ENCODE data around the gene THBS2. TPM values are rescaled to one million over a fixed set of nuclear protein-coding genes. Genes with fewer than 3 reads are reported as not detected.

Gene THBS2
- total and polyA plus RNA-seq, 2 of the 4 experiments (the other 2 are of a cell fraction): 97.3 to 113 TPM

DNA sequence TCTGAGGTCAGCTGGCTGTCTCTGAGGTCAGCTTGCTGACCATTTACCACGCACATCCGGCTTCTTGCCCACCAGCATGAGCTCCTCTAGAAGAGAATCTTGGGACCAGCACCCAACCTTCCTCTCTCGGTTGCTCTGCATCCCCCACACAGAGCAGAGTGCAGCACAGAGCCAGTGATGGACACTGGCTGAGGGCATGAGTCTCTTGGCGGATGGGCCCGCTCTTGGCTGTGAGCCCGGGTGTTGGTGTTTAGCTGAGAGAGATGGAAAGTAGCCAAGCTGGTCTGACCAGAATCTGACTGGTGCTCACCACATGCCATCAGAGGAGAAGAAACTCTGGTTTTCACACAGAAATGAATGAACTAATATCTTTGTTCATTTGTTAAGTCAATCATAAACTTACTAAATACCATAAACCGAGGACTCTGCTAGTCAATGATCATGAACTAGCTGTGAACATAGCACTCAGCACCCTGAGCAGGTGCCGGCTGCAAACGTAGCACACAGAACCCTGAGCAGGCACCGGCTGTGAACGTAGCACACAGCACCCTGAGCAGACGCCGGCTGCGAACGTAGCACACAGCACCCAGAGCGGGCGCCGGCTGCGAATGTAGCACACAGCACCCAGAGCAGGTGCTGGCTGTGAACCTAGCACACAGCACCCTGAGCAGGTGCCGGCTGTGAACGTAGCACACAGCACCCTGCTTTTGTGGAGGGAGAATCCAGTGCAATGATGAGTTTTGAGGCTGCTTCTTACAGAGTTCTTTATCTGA is 10.4 kb upstream of the THBS2 start:
- WGBS, 2 experiments (ENCODE audit: extremely low coverage in 2 of 2, insufficient read length in 1 of 2): 80% methylated on average over 4 of the region's 21 CpGs; no CpG with 5 or more reads in 1 of the 2 experiments

More for the DNA sequence above, 10.4 kb upstream of the THBS2 start:
- Histone ChIP-seq H4K20me1 (ENCODE audit: insufficient read depth, low read length) (no peaks in the 10 kb centered on the region), H4K5ac (ENCODE audit: low read depth, low read length) (no peak overlapping the region), H3K4ac (ENCODE audit: low read depth, low read length) (no peak overlapping the region), H4K8ac (ENCODE audit: low read depth in 2 of 2, low read length in 2 of 2) (no peak overlapping the region), H3K9me3 (ENCODE audit: control insufficient read depth, insufficient read depth, low read length) (no peaks in the 10 kb centered on the region; the same call in 1 of the 2 replicates), H2AK9ac (replicated peaks; ENCODE audit: low read depth, low read length, poor library complexity) (no peak overlapping the region), H3K14ac (replicated peaks; ENCODE audit: low read depth, low read length) (no peak overlapping the region), H2BK120ac (ENCODE audit: low read depth, low read length) (no peak overlapping the region), H2BK5ac (ENCODE audit: low read depth, low read length, poor library complexity, severe bottlenecking) (no peak overlapping the region), H3K4me1 (ENCODE audit: control insufficient read depth, insufficient read depth, low read length) (peaks cover 12% of the 10 kb centered on the region), H4K91ac (ENCODE audit: insufficient read depth, low read depth, low read length) (no peak overlapping the region), H3K4me3 (ENCODE audit: insufficient read depth, low read depth, low read length) (no peak overlapping the region), H3K36me3 (ENCODE audit: control insufficient read depth, insufficient read depth, low read length) (no peaks in the 10 kb centered on the region), H3K4me2 (ENCODE audit: low read depth, low read length) (no peak overlapping the region), H3K9me1 (ENCODE audit: insufficient read depth, low read length) (peaks cover 7% of the 10 kb centered on the region), H2BK20ac (ENCODE audit: low read depth, low read length) (no peak overlapping the region), H3K27ac (ENCODE audit: insufficient read depth, low read length) (no peak overlapping the region), H3K23ac (ENCODE audit: low read depth, low read length) (no peak overlapping the region), H2AK5ac (ENCODE audit: low read depth, low read length) (no peak overlapping the region), H2AFZ (replicated peaks; ENCODE audit: low read length, poor library complexity) (no peak overlapping the region), H3K9ac (ENCODE audit: low read depth, low read length) (no peak overlapping the region), H3K56ac (ENCODE audit: extremely low read depth, insufficient read depth, low read length) (no peak overlapping the region), H3K18ac (ENCODE audit: low read depth, low read length) (no peak overlapping the region), H3K27me3 (ENCODE audit: control insufficient read depth, insufficient read depth, low read length) (no peaks in the 10 kb centered on the region), H2BK15ac (ENCODE audit: low read depth, low read length) (no peak overlapping the region), H3K79me1 (ENCODE audit: low read depth in 1 of 2, low read length in 2 of 2) (no peaks in the 10 kb centered on the region)
- BruUV-seq (replicated peaks): no TSS peak
- ATAC-seq (ENCODE audit: low read depth) (peak; percentile 70), DNase-seq (peak; percentile 64)
- dilution Hi-C loops (cut with HindIII; ENCODE audit: low sequenced_read_pairs, unreplicated experiment) (no loop called here), intact Hi-C loops (cut with micrococcal nuclease) (no loop called here), in situ Hi-C loops (cut with MboI; ENCODE audit: low sequenced_read_pairs) (no loop called here)
- TF ChIP-seq MAZ (IDR thresholded peaks at IDR 0.05; ENCODE audit: borderline replicate concordance, low read depth, low read length) (no peak), SMC3 (IDR thresholded peaks at IDR 0.05; ENCODE audit: low read depth, low read length) (no peak), MAFK (IDR thresholded peaks at IDR 0.05; ENCODE audit: low read depth, low read length) (no peak), RFX5 (IDR thresholded peaks at IDR 0.05; ENCODE audit: low read depth, low read length) (no peak), BHLHE40 (IDR thresholded peaks at IDR 0.05; ENCODE audit: low read depth, low read length) (no peak), POLR2A (IDR thresholded peaks at IDR 0.05; ENCODE audit: low read depth, low read length) (no peak), CEBPB (IDR thresholded peaks at IDR 0.05; ENCODE audit: low read depth, low read length) (no peak), FOS (IDR thresholded peaks at IDR 0.05; ENCODE audit: low read depth, low read length) (no peak), RCOR1 (IDR thresholded peaks at IDR 0.05; ENCODE audit: insufficient replicate concordance, low read length) (no peak), CHD1 (IDR thresholded peaks at IDR 0.05; ENCODE audit: low read depth, low read length) (no peak), RAD21 (IDR thresholded peaks at IDR 0.05; ENCODE audit: low read length) (no peak), NFE2L2 (IDR thresholded peaks at IDR 0.05; ENCODE audit: low read depth, low read length) (no peak)
- TF ChIP-seq, protein P1, sequence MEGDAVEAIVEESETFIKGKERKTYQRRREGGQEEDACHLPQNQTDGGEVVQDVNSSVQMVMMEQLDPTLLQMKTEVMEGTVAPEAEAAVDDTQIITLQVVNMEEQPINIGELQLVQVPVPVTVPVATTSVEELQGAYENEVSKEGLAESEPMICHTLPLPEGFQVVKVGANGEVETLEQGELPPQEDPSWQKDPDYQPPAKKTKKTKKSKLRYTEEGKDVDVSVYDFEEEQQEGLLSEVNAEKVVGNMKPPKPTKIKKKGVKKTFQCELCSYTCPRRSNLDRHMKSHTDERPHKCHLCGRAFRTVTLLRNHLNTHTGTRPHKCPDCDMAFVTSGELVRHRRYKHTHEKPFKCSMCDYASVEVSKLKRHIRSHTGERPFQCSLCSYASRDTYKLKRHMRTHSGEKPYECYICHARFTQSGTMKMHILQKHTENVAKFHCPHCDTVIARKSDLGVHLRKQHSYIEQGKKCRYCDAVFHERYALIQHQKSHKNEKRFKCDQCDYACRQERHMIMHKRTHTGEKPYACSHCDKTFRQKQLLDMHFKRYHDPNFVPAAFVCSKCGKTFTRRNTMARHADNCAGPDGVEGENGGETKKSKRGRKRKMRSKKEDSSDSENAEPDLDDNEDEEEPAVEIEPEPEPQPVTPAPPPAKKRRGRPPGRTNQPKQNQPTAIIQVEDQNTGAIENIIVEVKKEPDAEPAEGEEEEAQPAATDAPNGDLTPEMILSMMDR (conservative IDR thresholded peaks at IDR 0.05; ENCODE audit: low read depth, low read length): no peak
- TF ChIP-seq, protein P2, sequence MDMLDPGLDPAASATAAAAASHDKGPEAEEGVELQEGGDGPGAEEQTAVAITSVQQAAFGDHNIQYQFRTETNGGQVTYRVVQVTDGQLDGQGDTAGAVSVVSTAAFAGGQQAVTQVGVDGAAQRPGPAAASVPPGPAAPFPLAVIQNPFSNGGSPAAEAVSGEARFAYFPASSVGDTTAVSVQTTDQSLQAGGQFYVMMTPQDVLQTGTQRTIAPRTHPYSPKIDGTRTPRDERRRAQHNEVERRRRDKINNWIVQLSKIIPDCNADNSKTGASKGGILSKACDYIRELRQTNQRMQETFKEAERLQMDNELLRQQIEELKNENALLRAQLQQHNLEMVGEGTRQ (IDR thresholded peaks at IDR 0.05; ENCODE audit: low read depth, low read length): no peak
- TF ChIP-seq, protein P3, sequence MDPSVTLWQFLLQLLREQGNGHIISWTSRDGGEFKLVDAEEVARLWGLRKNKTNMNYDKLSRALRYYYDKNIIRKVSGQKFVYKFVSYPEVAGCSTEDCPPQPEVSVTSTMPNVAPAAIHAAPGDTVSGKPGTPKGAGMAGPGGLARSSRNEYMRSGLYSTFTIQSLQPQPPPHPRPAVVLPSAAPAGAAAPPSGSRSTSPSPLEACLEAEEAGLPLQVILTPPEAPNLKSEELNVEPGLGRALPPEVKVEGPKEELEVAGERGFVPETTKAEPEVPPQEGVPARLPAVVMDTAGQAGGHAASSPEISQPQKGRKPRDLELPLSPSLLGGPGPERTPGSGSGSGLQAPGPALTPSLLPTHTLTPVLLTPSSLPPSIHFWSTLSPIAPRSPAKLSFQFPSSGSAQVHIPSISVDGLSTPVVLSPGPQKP (IDR thresholded peaks at IDR 0.05; ENCODE audit: borderline replicate concordance, low read depth, low read length): no peak
- CTCF ChIA-PET: interaction anchor here (0.6 to 1.1 kb wide), 3 partner anchors 11 to 14 kb away, joined by 3 to 5 read pairs (median 4); no protein-coding TSS in a partner anchor
- POLR2A ChIA-PET (ENCODE audit: unreplicated experiment): no interaction called here
